ENCODE measurements around the gene USP49. TPM values are rescaled to one million over a fixed set of nuclear protein-coding genes. Genes with fewer than 3 reads are reported as not detected.

Gene USP49
- total RNA-seq (2021; ENCODE audit: unreplicated experiment) (6.9 TPM), Bru-seq, nascent RNA (percentile 64 among the genes with signal in this experiment), BruChase-seq, experiment 1, labeled RNA remaining after a 6-hour chase (percentile 66 among the genes with signal in this experiment), BruChase-seq, experiment 2, labeled RNA remaining after a 2-hour chase (percentile 69 among the genes with signal in this experiment)
- 2.3 and 2.7 TPM in 2 replicates for polyA plus RNA-seq (2012)
- long read RNA-seq, partial matches to known transcripts, result 1 of 14 reads
- long read RNA-seq, other reads (novel, unspliced or antisense), result 13 of 14 reads

DNA sequence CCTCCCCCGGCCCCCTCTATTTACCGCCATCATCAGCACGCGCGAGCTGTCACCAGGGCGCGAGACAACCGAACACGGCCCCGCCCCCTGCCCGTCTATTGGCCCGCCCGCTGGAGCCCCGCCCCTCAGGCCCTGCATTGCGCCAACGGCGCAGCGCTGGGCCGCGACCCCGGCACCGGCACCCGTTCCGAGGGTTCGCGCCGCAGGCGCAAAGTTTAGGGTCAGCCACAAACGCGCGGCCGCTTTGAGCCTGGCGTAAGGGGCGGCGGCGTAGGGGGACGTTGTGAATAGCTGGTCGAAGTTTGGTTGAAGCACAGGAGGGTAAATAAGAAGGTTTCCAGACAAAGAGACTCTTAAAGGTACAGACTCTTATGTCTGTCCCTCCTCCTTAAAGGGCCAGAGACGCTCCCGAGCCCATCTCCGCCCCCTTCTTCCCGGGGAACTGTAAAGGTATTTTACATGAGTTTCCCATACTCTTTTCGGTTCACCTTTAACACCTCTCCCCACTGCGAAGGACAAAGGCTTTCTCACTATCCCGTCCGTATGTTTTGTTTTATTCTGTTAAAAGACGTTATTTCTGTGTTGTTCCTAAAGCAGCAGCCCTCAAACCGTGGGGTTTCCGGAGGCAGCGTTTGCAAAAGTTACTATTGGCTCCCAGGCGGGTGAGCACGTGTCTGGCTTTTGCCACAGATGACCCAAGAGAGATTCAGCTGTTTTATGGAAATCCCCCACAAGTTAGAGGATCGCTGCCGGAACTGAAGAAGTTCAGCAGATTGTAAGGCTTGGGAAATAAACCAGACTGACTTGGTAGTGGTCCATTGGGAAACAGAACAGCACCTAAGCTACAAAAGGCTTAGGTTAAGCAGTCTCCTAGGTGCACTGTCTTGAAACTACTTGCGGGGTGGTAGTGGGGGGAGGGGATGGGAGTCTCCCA, at the start of gene USP49:
Gene USP49 (minus strand): TSS at position 76 of the 934 bp plus-strand sequence. CDS start 88,392 bp downstream, outside the sequence.
- TF ChIP-seq SP1 (IDR thresholded peaks at IDR 0.05; ENCODE audit: low read depth) (peak; percentile 31; the same call in 1 of the 2 replicates), FOSL1 (IDR thresholded peaks at IDR 0.05; ENCODE audit: low read depth) (no peak), ZFX (IDR thresholded peaks at IDR 0.05) (0 out of 2 replicates have a peak, but pooled peaks have one; percentile 26), CBX3 (IDR thresholded peaks at IDR 0.05; ENCODE audit: low read depth) (no peak), TCF7L2 (IDR thresholded peaks at IDR 0.05; ENCODE audit: borderline replicate concordance, extremely low read depth, insufficient read depth, insufficient read length) (peak; percentile 79)
- TF ChIP-seq, protein P1, sequence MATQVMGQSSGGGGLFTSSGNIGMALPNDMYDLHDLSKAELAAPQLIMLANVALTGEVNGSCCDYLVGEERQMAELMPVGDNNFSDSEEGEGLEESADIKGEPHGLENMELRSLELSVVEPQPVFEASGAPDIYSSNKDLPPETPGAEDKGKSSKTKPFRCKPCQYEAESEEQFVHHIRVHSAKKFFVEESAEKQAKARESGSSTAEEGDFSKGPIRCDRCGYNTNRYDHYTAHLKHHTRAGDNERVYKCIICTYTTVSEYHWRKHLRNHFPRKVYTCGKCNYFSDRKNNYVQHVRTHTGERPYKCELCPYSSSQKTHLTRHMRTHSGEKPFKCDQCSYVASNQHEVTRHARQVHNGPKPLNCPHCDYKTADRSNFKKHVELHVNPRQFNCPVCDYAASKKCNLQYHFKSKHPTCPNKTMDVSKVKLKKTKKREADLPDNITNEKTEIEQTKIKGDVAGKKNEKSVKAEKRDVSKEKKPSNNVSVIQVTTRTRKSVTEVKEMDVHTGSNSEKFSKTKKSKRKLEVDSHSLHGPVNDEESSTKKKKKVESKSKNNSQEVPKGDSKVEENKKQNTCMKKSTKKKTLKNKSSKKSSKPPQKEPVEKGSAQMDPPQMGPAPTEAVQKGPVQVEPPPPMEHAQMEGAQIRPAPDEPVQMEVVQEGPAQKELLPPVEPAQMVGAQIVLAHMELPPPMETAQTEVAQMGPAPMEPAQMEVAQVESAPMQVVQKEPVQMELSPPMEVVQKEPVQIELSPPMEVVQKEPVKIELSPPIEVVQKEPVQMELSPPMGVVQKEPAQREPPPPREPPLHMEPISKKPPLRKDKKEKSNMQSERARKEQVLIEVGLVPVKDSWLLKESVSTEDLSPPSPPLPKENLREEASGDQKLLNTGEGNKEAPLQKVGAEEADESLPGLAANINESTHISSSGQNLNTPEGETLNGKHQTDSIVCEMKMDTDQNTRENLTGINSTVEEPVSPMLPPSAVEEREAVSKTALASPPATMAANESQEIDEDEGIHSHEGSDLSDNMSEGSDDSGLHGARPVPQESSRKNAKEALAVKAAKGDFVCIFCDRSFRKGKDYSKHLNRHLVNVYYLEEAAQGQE (IDR thresholded peaks at IDR 0.05; ENCODE audit: low read depth), result no peak
- TF ChIP-seq, protein P2, sequence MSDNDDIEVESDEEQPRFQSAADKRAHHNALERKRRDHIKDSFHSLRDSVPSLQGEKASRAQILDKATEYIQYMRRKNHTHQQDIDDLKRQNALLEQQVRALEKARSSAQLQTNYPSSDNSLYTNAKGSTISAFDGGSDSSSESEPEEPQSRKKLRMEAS (IDR thresholded peaks at IDR 0.05), result peak; percentile 66; the same call in 1 of the 2 replicates
- Histone ChIP-seq H4K20me1 (ENCODE audit: insufficient read depth) (no peaks in the 10 kb centered on the region), H3K79me2 (ENCODE audit: insufficient read depth, low read length) (no peaks in the 10 kb centered on the region; the same call in 1 of the 2 replicates), H2AFZ (ENCODE audit: low read depth, low read length, poor library complexity, severe bottlenecking) (peak within 1 kb of the TSS; percentile 62), H3K27ac (ENCODE audit: low read depth, low read length) (peak within 1 kb of the TSS; percentile 31; the same call in 1 of the 2 replicates), H3K9ac (ENCODE audit: low read length) (peak within 1 kb of the TSS; percentile 66), H3K36me3 (ENCODE audit: control insufficient read depth in 1 of 2, insufficient read depth in 2 of 2, low read length in 2 of 2) (no peaks in the 10 kb centered on the region; a peak in 1 of 4 replicates), H3K4me2 (ENCODE audit: low read length) (peak within 1 kb of the TSS; percentile 90), H3K27me3 (ENCODE audit: insufficient read depth, low read length) (no peaks in the 10 kb centered on the region; the same call in 1 of the 2 replicates), H3K9me3 (ENCODE audit: control insufficient read depth in 1 of 2, insufficient read depth in 1 of 2, low read depth in 1 of 2, low read length in 2 of 2) (no peaks in the 10 kb centered on the region), H3K4me3 (replicated peaks in 1 of 2; ENCODE audit: low read depth in 1 of 2, low read length in 2 of 2) (peak within 1 kb of the TSS; percentile 66 to 72), H3K4me1 (ENCODE audit: control insufficient read depth in 1 of 2, insufficient read depth in 2 of 2, low read length in 2 of 2) (peaks cover 9 to 15% of the 10 kb centered on the region in 2 experiments; a peak in 3 of 4 replicates), H3K9me2 (ENCODE audit: insufficient read depth) (no peaks in the 10 kb centered on the region)
- DNase-seq (ENCODE audit: low read depth, low spot score), result peak; percentile 45
- CTCF ChIA-PET, result interaction anchor here (2.3 kb wide), 1 partner anchor 26 kb away, joined by 13 read pairs; the partner anchor contains the start of genes BYSL and MED20
- RAD21 ChIA-PET (ENCODE audit: low non-redundant PET in 1 of 2, low total read pairs in 2 of 2, uncharacterized antibody in 2 of 2, unreplicated experiment in 2 of 2), result interaction anchor here in 1 of 2 experiments (0.6 to 0.7 kb wide), 3 partner anchors 22 to 113 kb away, joined by 3 to 6 read pairs (median 4); no protein-coding TSS in a partner anchor
- intact Hi-C loops (cut with micrococcal nuclease), result loop anchor here (1.0 kb wide), 1 partner anchor 26 kb away; the partner anchor contains the start of genes BYSL and MED20
- BruUV-seq (replicated peaks), result no TSS peak
- POLR2A ChIA-PET, result interaction anchor here (1.9 kb wide), 1 partner anchor 25 kb away, joined by 5 read pairs; the partner anchor contains the start of genes BYSL and MED20
- ATAC-seq, result peak; percentile 97

Measured in HCT116 (cell line).